ENCODE data around the gene NPY5R. TPM values are rescaled to one million over a fixed set of nuclear protein-coding genes. Genes with fewer than 3 reads are reported as not detected.

Gene NPY5R
- total and polyA plus RNA-seq, 2 experiments from 2014 or later, result 1.8 to 2.4 TPM

DNA sequence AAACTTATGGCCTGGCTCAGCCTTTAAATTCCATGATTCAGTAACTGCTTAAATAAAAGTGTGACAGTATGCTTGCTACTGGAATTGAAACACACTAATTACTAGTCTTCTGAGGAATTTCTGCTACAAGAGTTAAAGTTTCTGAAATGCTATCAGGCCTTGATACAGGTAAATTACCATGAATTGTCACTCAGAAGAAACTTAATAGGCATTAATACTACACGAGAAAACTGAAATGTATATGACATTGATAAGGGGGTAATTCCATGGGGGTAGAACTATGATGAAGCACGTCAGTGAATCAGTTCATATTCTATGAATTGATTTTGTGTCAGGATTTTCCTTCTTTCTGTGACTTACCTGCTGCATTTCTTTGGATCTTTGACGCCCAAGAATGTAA lies 8.3 kb upstream of the NPY5R start (continued):
- TF ChIP-seq, protein P1, sequence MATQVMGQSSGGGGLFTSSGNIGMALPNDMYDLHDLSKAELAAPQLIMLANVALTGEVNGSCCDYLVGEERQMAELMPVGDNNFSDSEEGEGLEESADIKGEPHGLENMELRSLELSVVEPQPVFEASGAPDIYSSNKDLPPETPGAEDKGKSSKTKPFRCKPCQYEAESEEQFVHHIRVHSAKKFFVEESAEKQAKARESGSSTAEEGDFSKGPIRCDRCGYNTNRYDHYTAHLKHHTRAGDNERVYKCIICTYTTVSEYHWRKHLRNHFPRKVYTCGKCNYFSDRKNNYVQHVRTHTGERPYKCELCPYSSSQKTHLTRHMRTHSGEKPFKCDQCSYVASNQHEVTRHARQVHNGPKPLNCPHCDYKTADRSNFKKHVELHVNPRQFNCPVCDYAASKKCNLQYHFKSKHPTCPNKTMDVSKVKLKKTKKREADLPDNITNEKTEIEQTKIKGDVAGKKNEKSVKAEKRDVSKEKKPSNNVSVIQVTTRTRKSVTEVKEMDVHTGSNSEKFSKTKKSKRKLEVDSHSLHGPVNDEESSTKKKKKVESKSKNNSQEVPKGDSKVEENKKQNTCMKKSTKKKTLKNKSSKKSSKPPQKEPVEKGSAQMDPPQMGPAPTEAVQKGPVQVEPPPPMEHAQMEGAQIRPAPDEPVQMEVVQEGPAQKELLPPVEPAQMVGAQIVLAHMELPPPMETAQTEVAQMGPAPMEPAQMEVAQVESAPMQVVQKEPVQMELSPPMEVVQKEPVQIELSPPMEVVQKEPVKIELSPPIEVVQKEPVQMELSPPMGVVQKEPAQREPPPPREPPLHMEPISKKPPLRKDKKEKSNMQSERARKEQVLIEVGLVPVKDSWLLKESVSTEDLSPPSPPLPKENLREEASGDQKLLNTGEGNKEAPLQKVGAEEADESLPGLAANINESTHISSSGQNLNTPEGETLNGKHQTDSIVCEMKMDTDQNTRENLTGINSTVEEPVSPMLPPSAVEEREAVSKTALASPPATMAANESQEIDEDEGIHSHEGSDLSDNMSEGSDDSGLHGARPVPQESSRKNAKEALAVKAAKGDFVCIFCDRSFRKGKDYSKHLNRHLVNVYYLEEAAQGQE (IDR thresholded peaks at IDR 0.05; ENCODE audit: unreplicated experiment), result no peak
- TF ChIP-seq CTCF (conservative IDR thresholded peaks at IDR 0.05; ENCODE audit: low read depth in 2 of 2), result no peak
- TF ChIP-seq POLR2AphosphoS5 (IDR thresholded peaks at IDR 0.05; ENCODE audit: low read depth), result no peak
- TF ChIP-seq STAT1 (IDR thresholded peaks at IDR 0.05; ENCODE audit: unreplicated experiment), result no peak
- TF ChIP-seq ETS1 (IDR thresholded peaks at IDR 0.05), result no peak

- Histone ChIP-seq H3K4me3 (peak overlapping the region; percentile 89), H3K27me3 (ENCODE audit: insufficient read depth) (peaks cover 41% of the 10 kb centered on the region), H3K36me3 (ENCODE audit: insufficient read depth) (no peaks in the 10 kb centered on the region), H3K9me2 (ENCODE audit: insufficient read depth) (no peaks in the 10 kb centered on the region), H3F3A (replicated peaks; ENCODE audit: low read depth) (no peaks in the 10 kb centered on the region), H2AFZ (peak overlapping the region; percentile 99), H3K79me2 (replicated peaks; ENCODE audit: insufficient read depth) (no peaks in the 10 kb centered on the region), H3K4me1 (ENCODE audit: insufficient read depth) (peaks cover 10% of the 10 kb centered on the region; the same call in 1 of the 2 replicates), H3K27ac (ENCODE audit: low read depth) (no peak overlapping the region), H4K20me1 (replicated peaks; ENCODE audit: insufficient read depth) (no peaks in the 10 kb centered on the region), H3K4me2 (peak overlapping the region; percentile 91)
- peaks cover 17% of the 10 kb centered on the region for H3K27me3 Mint-ChIP-seq (ENCODE audit: insufficient read depth, low read depth, poor library complexity)
- H3K36me3 Mint-ChIP-seq (ENCODE audit: low read depth), result no peaks in the 10 kb centered on the region
- H3K4me1 Mint-ChIP-seq, result peaks cover 14% of the 10 kb centered on the region
- peak overlapping the region; percentile 86 for H3K4me3 Mint-ChIP-seq
- no peaks in the 10 kb centered on the region for H3K9me3 Mint-ChIP-seq
- TF ChIP-seq EZH2 (IDR thresholded peaks at IDR 0.05; ENCODE audit: low read depth, unreplicated experiment) (peak; percentile 28), JUNB (IDR thresholded peaks at IDR 0.05; ENCODE audit: unreplicated experiment) (no peak), POLR2AphosphoS5 (IDR thresholded peaks at IDR 0.05; ENCODE audit: low read depth) (no peak)
- ATAC-seq (peak; percentile 77), DNase-seq (ENCODE audit: low spot score) (peak; percentile 72)
- H3K27ac Mint-ChIP-seq, result no peak overlapping the region
These were observed 744 bp downstream of the NPY5R start for GRCh38 chr4:163344147-163345125.

Data from GM23338 (cell line).